GM18517 (cell line): Measurements from ENCODE around the gene GATA1.
"Not testable (repeated sequence)": the region's sequence is repeated elsewhere in the genome, so short reads cannot be mapped to it uniquely, and the experiment has no call there.

Experiments
- ATAC-seq: cut with Tn5 transposase; IDR thresholded peaks from one replicate; pipeline ENCODE4 v1.9.1; 2021; ENCODE audit warnings: mild to moderate bottlenecking, moderate library complexity; ENCODE audit not compliant: unreplicated experiment

The GATA1 gene

DNA sequence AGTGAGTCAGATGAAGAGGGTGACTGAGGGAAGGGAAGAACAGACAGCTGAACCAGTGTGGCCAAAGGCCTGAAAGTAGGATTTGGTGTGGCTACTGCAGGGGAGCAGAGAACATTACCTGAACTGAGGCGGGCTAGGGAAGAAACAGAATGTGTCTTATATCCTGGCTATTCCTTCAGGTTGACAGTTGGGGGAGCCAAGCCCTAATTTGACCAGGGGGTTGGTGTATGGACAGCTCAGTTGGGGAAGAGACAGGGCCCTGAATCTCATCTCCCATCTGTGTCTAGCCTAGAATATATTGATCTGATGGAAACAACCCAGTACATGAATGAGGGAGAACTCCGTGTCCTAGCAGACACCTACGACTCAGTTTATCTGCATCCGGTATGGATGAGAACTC is 19.7 kb downstream of the GATA1 start:
- no peak for ATAC-seq

DNA sequence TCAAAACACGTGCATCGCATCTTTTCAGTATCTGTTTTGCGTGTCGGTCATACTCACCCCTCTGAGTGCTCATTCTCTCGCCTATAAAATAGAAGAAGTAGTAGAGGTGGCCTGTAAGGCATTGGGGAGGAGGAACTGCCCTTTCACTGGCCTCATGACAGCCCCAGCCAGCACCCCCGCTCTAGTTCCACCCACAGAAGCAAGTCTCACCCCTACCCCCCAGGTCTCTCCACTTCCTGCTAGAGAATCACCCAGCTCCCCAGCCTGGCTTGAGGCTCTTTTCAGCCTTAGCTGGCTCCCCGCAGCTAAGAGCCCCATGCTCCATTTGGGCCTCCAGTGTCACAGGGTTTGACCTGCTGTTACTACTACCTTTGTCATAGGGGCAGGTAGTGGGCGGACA is 27.3 kb downstream of the GATA1 start:
- no peak for ATAC-seq

DNA sequence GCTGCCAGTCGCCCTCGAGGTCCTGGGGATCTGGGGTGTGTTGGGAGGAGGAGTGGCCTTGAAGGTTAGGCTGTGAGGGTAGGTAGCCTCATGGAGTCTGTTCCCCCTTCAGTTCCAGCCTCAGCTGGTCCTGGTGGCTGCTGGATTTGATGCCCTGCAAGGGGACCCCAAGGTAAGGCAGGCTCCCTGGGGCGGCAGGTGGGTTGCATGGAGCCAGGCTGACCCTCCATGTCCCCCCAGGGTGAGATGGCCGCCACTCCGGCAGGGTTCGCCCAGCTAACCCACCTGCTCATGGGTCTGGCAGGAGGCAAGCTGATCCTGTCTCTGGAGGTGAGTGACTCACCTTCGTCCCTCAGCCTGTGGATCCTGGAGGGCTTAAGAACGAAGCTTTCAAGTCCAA is 28.3 kb downstream of the GATA1 start:
- no peak for ATAC-seq

DNA sequence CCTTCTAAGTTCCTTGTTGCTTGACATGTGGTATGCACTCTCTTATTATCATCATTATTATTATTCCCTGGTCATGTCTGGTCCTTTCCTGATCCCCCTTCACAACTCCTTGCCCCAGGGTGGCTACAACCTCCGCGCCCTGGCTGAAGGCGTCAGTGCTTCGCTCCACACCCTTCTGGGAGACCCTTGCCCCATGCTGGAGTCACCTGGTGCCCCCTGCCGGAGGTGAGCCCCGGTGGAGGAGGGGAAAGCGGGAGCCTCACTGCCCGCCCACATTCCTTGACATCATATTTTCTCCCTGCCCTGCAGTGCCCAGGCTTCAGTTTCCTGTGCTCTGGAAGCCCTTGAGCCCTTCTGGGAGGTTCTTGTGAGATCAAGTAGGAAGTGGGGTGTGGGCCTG is 28.9 kb downstream of the GATA1 start:
- ATAC-seq: no peak

DNA sequence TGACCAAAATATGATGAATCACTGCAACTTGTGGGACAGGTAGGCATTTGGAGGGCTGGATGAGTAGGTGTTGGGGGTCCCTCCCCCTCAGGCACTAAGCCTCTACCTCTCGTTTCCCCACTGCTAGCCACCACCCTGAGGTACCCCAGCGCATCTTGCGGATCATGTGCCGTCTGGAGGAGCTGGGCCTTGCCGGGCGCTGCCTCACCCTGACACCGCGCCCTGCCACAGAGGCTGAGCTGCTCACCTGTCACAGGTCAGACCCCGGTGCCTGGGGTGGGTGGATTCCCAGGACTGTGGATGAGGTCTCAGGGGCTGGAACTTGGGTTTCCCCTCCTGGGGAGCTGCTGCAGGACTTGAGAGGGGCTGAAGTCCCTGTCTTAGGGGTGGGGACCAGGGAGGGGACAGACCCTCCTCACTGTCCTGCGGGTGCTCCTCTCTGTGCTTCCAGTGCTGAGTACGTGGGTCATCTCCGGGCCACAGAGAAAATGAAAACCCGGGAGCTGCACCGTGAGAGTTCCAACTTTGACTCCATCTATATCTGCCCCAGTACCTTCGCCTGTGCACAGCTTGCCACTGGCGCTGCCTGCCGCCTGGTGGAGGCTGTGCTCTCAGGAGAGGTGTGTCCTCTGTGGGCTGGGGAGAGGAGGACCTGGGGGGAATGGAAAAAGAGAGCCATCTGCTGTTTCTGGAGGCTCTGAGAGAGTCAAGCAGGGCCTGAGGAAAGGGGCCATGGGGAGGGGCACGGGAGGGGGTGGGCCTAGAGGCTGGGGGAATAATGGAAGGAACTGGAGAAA is 29.8 kb downstream of the GATA1 start:
- ATAC-seq: no peak

DNA sequence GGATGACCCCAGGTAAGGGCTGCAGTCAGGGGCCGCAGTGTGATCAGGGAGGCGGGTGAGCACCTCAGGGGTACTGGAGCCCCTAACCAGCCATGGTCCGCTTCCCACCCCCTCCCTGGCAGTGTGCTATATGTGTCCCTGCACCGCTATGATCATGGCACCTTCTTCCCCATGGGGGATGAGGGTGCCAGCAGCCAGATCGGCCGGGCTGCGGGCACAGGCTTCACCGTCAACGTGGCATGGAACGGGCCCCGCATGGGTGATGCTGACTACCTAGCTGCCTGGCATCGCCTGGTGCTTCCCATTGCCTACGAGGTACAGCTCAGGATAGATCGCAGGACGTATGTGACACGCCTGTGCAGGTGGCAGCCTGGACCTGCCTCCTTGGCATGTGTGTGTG is 31.7 kb downstream of the GATA1 start:
- ATAC-seq: no peak

DNA sequence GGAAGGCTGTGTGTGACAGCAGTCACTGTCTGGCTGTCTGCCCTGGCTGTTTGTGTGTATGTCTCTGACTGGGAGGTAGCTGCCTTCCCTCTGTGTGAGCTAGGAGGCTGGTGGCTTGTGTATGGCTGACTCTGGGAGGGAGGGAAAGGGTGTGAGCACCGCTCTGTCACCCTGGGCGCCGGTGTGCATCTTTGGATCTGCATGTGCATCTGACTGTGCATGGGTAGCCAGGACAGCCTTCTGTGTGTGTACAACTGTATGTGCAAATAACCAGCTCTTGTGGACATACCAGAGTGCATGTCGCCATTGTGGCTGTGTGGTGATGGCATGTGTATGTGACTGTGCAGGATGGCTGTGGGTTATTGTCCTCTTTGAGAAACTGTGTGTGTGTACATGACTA is 32.5 kb downstream of the GATA1 start:
- ATAC-seq: no peak

DNA sequence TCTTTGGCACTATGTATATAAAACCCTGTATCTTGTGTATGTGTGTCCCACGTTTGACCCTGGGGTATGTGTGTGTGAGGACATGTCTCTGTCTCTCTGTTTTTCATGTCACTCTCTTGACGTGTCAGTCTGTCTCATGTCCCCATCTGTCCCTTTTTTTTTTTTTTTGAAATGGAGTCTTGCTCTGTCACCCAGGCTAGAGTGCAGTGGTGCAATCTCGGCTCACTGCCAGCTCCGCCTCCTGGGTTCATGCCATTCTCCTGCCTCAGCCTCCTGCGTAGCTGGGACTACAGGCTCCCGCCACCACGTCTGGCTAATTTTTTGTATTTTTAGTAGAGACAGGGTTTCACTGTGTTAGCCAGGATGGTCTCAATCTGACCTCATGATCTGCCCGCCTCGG is 33.0 kb downstream of the GATA1 start:
- not testable (repeated sequence) for ATAC-seq

DNA sequence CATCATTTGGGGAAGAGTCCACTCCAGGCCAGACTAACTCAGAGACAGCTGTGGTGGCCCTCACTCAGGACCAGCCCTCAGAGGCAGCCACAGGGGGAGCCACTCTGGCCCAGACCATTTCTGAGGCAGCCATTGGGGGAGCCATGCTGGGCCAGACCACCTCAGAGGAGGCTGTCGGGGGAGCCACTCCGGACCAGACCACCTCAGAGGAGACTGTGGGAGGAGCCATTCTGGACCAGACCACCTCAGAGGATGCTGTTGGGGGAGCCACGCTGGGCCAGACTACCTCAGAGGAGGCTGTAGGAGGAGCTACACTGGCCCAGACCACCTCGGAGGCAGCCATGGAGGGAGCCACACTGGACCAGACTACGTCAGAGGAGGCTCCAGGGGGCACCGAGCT is 36.7 kb downstream of the GATA1 start:
- ATAC-seq: no peak

DNA sequence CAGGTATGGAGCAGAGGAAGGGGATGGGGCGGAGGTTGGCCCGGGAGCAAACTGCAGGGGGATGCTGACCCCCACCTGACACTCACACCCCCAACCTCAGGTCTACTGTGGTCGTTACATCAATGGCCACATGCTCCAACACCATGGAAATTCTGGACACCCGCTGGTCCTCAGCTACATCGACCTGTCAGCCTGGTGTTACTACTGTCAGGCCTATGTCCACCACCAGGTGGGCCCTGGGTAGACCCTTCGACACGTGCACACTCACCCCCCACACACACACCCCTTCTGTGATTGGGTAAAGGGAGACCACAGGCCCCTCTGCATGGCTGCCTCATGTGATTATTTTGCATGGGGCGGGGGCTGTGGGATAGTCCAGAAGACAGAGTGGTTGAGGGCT is 37.7 kb downstream of the GATA1 start:
- no peak for ATAC-seq

DNA sequence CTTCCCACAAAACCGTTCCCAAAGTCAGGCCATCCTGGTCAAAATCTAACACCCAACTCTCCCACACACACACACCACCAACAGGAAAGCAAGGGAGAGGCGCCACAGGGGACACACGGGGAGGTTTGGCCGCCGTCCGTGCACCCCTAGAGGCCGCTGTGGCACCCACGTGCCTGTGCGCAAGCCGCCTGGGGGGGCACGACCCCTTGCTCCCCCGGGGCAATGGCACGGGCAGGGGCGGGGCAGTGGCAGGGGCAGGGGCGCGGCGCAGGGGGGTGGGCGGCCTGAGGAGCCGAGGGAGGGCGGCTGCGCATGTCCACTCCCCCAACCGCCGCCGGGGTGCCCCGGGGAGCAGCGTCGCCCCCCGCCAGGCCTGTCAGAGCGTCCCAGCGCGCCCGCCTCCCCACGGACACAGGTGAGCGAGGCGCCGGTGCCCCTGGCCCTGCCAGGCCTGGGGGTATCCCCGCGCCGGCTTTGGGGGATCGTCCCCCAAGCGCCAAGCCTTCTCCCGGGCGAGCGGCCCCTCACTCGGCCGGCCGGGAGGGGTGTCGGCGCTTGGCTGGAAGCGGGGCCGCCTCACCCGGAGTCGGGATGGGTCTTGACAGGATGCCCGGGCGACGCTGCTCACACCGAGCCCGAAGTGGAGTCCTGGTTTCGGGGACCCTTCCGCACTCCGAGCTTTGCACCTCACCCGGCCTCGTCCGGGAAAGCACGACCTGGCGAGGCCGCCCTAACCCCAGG is 39.9 kb downstream of the GATA1 start, which contains the start of gene ERAS:
Gene ERAS, plus strand, starts transcription at position 379 of the 741 bp plus-strand sequence. CDS start 2,611 bp downstream, outside the sequence.
- ATAC-seq: no peak

DNA sequence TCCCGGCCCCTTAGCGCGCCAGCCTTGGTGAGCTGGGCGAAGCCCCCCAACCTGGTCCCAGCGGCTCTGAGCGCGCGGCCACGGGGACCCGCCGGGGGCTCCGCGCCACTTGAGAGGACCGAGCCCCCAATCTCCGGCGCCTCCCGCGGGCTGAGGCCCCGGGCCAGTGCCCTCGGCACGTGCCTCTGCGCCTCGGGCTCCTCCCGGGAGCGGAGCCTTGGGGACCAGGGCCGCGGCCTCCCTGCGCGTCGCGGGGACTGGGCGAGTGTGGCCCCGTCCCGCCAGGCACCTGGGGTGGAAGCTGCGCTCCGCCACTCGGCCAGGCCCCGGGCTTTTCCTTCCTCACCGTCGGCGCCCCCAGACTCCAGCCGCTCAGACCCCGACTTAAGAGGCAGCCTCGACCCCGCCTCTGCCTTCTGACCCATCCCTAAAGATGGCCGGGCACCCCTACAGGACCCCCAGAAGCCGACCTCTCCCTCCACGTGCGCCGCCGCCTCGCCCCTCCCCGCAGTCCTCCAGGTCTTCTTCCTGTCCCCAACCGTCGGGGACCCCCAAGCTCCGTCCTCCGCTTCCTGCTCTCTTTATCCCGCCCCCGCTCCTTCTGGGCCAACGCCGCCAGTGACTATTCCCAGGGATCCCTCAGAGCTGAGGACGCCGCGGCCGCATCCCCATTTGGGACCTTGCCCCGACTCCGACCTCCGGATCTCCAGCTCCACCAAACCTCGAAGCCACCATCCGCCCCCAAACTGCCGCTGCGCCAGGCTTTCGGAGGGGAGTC is 40.7 kb downstream of the GATA1 start:
- ATAC-seq: no peak

DNA sequence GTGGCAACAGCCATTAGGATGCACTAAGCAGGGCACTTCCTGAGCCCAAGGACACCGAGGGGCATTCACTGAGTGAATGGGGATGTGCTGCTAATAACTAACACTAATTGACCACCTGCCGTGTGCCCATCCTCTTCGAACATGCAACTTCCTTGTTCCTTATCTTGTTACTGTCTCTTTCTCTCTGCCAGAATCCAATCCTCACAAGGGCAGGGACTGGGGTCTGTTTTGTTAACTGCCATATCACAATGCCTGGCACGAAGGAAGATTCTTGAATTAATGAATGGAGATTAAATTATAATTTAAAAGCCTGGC is 41.2 kb downstream of the GATA1 start:
- ATAC-seq: no peak

DNA sequence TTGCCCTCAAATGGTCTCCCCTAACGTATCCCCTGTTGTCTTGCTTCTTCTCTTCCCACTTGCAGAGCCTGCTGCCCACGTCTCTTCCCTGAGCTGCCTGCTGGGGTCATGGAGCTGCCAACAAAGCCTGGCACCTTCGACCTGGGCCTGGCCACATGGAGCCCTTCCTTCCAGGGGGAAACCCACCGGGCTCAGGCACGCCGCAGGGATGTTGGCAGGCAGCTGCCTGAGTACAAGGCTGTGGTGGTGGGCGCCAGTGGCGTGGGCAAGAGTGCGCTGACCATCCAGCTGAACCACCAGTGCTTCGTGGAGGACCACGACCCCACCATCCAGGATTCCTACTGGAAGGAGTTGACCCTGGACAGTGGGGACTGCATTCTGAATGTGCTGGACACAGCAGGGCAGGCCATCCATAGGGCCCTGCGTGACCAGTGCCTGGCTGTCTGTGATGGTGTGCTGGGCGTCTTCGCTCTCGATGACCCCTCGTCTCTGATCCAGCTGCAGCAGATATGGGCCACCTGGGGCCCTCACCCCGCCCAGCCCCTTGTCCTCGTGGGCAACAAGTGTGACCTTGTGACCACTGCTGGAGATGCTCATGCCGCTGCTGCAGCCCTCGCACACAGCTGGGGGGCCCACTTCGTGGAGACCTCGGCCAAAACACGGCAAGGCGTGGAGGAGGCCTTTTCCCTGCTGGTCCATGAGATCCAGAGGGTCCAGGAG is 42.8 kb downstream of the GATA1 start:
- no peak for ATAC-seq

DNA sequence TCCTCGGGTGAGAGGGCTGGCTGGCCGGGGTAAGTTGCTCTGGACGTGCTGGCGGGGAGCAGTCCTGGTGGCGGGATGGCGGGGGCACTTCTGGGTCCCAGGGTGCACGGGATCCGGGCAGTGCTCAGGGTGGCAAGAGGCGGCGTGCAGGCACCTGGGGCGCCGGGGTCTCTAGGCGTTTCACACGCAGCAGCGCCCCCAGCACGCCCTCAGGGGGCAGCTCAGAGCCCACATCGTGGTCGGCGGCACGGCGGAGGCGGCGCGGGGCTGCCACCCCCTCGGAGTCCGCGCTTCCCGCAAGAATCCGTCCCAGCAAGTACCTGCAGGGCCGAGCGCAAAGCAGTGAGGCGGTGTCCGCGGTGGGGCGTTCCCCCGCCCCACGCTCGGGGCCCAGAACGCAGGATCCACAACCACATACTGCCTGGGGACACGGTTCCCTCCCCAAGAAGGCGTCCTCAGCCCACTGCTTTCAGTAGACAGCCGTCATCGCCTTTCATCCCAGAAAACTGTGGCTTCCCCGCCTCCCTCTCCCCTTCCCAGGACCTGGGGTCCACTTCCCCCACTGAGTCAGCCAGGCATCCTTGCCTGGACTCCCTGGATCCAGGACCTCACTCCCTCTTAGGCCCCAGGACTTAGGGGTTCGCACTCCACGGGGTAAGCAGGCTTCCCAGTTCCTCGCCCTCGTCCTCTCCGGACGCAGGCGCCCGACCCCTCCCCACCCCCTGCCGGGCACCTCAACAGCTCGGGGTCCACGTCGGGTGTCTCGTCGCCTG is 44.9 kb downstream of the GATA1 start:
- ATAC-seq: no peak

DNA sequence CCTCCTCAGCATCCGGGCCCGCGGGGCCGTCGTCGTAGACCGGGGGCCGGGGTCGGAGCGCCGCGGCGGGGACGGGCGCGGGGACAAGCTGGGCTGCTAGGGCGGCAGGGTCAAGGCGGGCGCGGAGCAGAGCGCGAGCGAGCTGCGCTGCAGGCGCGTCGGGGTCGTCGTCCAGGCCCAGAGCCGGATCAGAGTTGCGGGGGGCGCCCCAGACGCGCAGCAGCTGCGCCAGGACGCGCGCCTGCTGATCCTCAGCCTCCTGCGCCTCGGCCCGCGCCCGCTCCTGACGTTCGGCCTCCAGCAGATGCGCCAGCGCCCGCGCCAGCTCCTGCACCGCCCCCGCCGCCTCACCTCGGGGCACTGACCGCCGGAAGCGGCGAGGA is 45.5 kb downstream of the GATA1 start:
- ATAC-seq: no peak

DNA sequence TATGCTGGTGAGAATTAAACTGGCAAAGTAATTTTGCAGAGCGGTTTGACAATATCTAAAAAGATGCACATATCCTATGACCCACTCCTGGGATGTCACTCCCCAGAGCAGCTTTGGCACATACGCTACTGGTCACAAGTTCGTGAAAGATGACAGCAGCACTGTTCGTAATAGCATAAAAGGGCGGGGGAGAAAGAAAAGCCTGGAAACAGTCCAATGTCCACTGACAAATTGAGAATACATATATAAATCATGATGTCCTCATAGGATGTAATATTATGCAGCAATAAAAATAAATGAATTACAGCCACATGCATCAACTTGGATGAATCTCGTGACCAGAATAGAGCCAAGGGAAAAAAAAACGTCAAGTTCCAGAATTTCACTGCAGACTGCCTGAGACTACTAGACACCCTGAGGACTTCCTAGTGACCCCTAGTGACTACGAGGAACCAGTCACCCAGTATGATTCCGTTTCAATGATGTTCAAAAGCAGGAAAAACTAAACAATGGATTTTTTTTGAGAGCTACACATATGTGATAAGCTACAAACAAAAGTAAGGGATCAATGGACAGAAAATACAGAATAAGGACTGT is 47.2 kb downstream of the GATA1 start:
- no peak for ATAC-seq

DNA sequence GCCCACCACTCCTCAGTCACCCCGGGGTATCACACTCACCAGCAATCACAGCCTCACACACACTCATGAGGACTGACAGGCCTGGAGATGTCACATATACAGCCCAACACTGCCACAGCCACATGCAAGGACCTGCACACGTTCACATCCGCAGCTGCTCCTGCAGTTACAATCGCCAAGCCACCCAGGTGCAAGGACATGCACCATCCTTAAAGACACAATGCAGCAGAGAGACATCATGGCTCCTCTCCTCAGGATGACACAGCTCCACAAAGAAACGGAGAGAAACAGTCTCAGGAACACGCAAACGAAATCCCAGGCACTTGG is 48.0 kb downstream of the GATA1 start:
- ATAC-seq: no peak

DNA sequence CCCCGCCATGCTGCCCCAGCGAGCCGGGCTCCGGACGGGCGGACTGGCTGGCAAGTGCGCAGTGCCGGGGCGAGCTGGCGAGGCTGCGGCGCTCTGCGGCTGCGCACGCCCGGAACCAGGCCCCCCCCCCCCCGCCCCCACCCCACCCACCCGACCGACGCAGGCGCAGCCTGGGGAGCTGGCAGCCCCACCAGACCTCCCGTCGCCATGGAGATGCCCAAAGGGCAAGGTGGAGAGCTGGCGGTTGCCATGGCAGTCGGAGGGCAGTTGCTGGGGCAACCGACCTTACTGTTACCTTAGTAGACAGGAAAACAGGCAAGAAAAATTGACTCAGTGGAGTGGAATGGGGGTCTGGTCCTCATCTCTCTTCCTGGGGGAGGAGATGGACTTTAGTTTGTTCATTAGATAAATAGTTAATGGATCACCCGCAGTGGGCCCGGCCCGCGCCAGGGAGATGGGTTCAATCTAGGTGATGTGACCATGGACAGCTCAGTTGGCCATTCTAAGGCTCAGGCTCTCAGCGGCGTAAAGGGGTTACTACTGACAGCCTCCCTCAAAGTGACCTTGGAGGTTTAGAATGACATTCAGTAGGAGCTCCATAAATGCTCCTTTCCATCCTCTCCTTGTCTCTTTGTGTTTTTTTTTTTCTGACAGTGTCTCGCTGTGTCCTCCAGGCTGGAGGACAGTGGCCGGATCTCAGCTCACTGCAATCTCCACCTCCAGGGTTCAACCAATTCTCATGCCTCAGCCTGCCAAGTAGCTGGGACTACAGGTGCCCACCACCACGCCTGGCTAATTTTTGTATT is 49.3 kb downstream of the GATA1 start, which contains the start of gene PCSK1N:
Gene PCSK1N, minus strand, starts transcription at position 87 of the 806 bp plus-strand sequence. Its CDS starts 78 bp downstream, at position 9.
- no peak for ATAC-seq
